CD4-positive, alpha-beta T cell treated with Interleukin-15 for 1 hour (primary cell): ENCODE data around the gene ASH1L.
"Not testable (repeated sequence)": the region's sequence is repeated elsewhere in the genome, so short reads cannot be mapped to it uniquely, and the experiment has no call there.

Experiments used
- DNase-seq: peaks from one replicate; pipeline ENCODE4 v3.0.0-alpha.2; 2020

Gene ASH1L

GRCh38 chr1:155300553-155301329 is 261.9 kb downstream of the ASH1L start:
- no peak for DNase-seq

- no peak for DNase-seq
Observed at GRCh38 chr1:155300024-155300423, 262.6 kb downstream of the ASH1L start.

GRCh38 chr1:155297384-155297783 is 265.2 kb downstream of the ASH1L start:
- no peak for DNase-seq

GRCh38 chr1:155296661-155297060 is 265.9 kb downstream of the ASH1L start:
- no peak for DNase-seq

- no peak for DNase-seq
Observed at GRCh38 chr1:155295942-155296267, 266.7 kb downstream of the ASH1L start.

- DNase-seq = no peak
Observed at GRCh38 chr1:155295183-155295941, 267.2 kb downstream of the ASH1L start.

GRCh38 chr1:155294520-155295182 is 268.0 kb downstream of the ASH1L start:
- DNase-seq = no peak

GRCh38 chr1:155293086-155293749 is 269.4 kb downstream of the ASH1L start:
- no peak for DNase-seq

- DNase-seq = not testable (repeated sequence)
Observed at GRCh38 chr1:155291006-155291405, 271.6 kb downstream of the ASH1L start.

GRCh38 chr1:155287987-155288543 is 274.5 kb downstream of the ASH1L start:
- no peak for DNase-seq

- no peak for DNase-seq
Observed at GRCh38 chr1:155286544-155286943, 276.1 kb downstream of the ASH1L start.

- no peak for DNase-seq
Observed at GRCh38 chr1:155285631-155286044, 277.0 kb downstream of the ASH1L start.
